Stomach (tissue), 9 donors: ENCODE results near the gene CCDC88B. TPM values are rescaled to one million over a fixed set of nuclear protein-coding genes. Genes with fewer than 3 reads are reported as not detected.
A peak's percentile ranks its signal among the peaks of the same experiment; 100 is the strongest.

ENCODE experiments used
- DNase-seq, 2 donors: peaks; one replicate each; pipeline versions ENCODE4 v3.0.0 to v3.0.0-alpha.2; 2013 to 2019
- H3K27ac ChIP-seq, 5 donors: fragments of 200-600 bp in 4 of 5; sonication (generic) in 4 of 5; one replicate each; pipeline ENCODE4 v1.5.1; 2013 to 2019; ENCODE audit warnings: mild to moderate bottlenecking in 1 of 5, moderate library complexity in 1 of 5
- H3K27me3 ChIP-seq, 3 donors: fragments of 200-600 bp; sonication (generic); one replicate each; pipeline ENCODE4 v1.5.1; 2017 to 2019; ENCODE audit warnings: mixed run types in 1 of 3
- H3K36me3 ChIP-seq, 4 donors: fragments of 200-600 bp; sonication (generic); 1 replicate in 3 of 4; 2 replicates in 1 of 4; pipeline ENCODE4 v1.5.1; 2016 to 2019
- H3K4me1 ChIP-seq, 4 donors: fragments of 200-600 bp; sonication (generic); one replicate each; pipeline ENCODE4 v1.5.1; 2016 to 2019
- H3K4me3 ChIP-seq, 4 donors: fragments of 200-600 bp; sonication (generic) in 3 of 4; one replicate each; pipeline ENCODE4 v1.5.1; 2016 to 2019; ENCODE audit warnings: mild to moderate bottlenecking in 1 of 4
- H3K9me3 ChIP-seq, 4 donors: fragments of 200-600 bp; sonication (generic); one replicate each; pipeline ENCODE4 v1.5.1; 2016 to 2019
- CTCF ChIP-seq, 7 experiments: fragments of 450-650 bp in 4 of 7; fragments of 200-600 bp in 3 of 7; sonication (generic) in 3 of 7; IDR thresholded peaks; one replicate each; pipeline ENCODE4 v1.5.1; 2016 to 2019; ENCODE audit warnings: antibody characterized with exemption in 7 of 7, control low read depth in 2 of 7, mild to moderate bottlenecking in 1 of 7
- EP300 ChIP-seq: sonication (generic); formaldehyde crosslinking; IDR thresholded peaks from one replicate; pipeline ENCODE4 v1.6.1; 2017; ENCODE audit warnings: antibody characterized with exemption
- POLR2A ChIP-seq, 4 donors: fragments of 450-650 bp; IDR thresholded peaks; one replicate each; pipeline ENCODE4 v1.6.1; 2016; ENCODE audit warnings: antibody characterized with exemption in 4 of 4, control low read depth in 2 of 4, mild to moderate bottlenecking in 1 of 4, moderate library complexity in 1 of 4
- POLR2AphosphoS5 ChIP-seq, 3 donors: sonication (generic); formaldehyde crosslinking; IDR thresholded peaks; one replicate each; pipeline ENCODE4 v1.6.1; 2016; ENCODE audit warnings: antibody characterized with exemption in 3 of 3
- WGBS, 5 donors: extraction: QIAGEN DNeasy Blood & Tissue Kit in 3 of 5; methylation state at CpG; one replicate each; pipeline versions ENCODE4 v1.1.5 to v1.1.7; 2013 to 2018; 5-methylcytosine and 5-hydroxymethylcytosine counted together
- intact Hi-C: fragments of 100-400 bp; cut with DNase I; formaldehyde crosslinking; loops from one replicate; pipeline ENCODE4 v1.15.1; 2023; ENCODE audit warnings: low total_unique reads
- polyA plus RNA-seq, 3 donors: library from polyadenylated mRNA; stranded (reverse); fragments of 200-250 nt; gene quantifications; one replicate each; pipeline ENCODE4 v1.2.3, GENCODE V29; 2013
- total RNA-seq, 5 donors: library from RNA; depleted of rRNA; stranded (reverse); fragments of >200 nt; gene quantifications; one replicate each; pipeline versions ENCODE4 v1.1.0 to v1.2.3, GENCODE V29; 2014 to 2016
- donor health status: healthy with polysubstance abuse.
- donor health status: Bipolar disorder and iron deficiency.
- donor health status: healthy.

Gene CCDC88B
- total and polyA plus RNA-seq, 8 donors: 1.8 to 137 (median 37.0) TPM

DNA sequence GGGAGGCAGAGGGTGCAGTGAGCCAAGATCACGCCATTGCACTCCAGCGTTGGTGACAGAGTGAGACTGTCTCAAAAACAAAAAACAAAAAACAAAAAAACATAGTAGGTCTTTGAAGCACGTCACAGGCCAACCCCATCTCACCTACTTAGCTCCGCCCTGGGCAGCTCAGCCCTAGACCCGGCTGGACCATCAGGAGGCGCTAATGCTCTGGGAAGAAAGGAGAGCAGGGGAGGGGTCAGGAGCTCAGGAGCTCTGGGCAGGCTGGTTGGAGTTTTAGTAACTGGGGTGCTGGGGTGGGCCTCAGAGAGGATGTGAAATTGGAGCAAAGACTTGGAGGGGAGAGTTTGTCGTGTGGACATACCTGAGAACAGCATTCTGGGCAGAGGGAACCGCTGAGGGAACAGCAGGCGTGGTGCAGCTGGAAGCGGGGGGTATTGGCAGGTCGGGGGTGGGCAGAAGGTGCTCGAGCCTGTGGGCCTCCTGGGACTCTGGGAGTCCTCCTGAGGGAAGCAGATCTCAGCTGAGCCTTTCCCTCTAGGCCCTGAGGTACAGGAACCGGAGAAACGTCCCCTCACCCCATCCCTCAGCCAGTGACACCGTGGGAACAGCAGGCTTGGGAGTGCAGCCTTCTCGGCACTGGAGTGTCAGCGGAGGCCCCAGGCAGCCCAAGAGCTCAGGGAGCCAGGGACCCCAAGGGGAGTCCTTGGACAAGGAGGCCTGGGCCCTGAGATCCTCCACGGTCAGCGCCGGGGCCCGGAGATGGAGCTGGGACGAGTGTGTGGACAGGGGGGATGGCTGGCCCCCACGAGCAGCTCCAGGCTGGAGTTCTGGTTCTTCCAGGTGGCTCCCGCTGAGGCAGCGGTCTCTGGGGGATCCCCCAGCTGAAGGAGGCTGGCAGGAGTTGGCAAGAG lies 16.8 kb downstream of the CCDC88B start:
- intact Hi-C loops: no loop called here
- TF ChIP-seq POLR2AphosphoS5 (IDR thresholded peaks at IDR 0.05) (no peak), CTCF (IDR thresholded peaks at IDR 0.05) (no peak), EP300 (no peak), POLR2A (IDR thresholded peaks at IDR 0.05) (no peak)
- Histone ChIP-seq H3K27me3 (no peaks in the 10 kb centered on the region), H3K4me3 (no peak overlapping the region), H3K9me3 (no peaks in the 10 kb centered on the region), H3K27ac (peak overlapping the region; percentile 44 to 94 (median 91)), H3K36me3 (peaks cover 13 to 20% (median 14%) of the 10 kb centered on the region in 4 donors), H3K4me1 (peaks cover 40 to 70% (median 51%) of the 10 kb centered on the region in 4 donors)
- 75 to 88% (median 84%) methylated on average over 18 to 25 of the region's 25 CpGs for WGBS, 5 donors
- DNase-seq: peak; percentile 57 to 74

DNA sequence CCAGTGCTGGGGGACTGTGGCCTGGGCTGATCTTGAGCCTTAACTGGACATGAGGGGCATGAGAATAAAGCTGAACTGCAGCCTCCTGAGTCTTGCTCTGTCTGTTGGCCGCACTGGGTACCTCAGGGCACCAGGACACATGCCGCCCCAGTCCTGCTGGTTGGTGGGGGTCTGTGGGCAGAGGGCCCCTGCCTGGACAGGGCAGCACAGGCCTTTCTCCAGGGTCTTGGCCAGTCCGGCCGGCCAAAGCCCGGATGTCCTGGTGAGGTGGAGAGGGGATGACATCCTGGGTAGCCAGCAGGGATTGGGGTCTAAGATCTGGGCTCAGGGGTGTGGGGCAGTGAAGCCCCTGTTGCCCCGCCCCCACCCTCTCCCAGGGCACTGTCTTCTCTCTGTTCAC lies 17.4 kb downstream of the CCDC88B start:
- WGBS, 5 donors: 69 to 89% (median 84%) methylated on average over 3 to 6 of the region's 6 CpGs
- Histone ChIP-seq H3K36me3 (peaks cover 20 to 24% (median 21%) of the 10 kb centered on the region in 4 donors), H3K27ac (peak overlapping the region; percentile 44 to 94 (median 91)), H3K27me3 (no peaks in the 10 kb centered on the region), H3K4me3 (no peak overlapping the region), H3K9me3 (no peaks in the 10 kb centered on the region), H3K4me1 (peaks cover 40 to 70% (median 51%) of the 10 kb centered on the region in 4 donors)
- TF ChIP-seq EP300 (no peak), POLR2A (IDR thresholded peaks at IDR 0.05) (no peak), CTCF (IDR thresholded peaks at IDR 0.05) (no peak)
- intact Hi-C loops: no loop called here
- DNase-seq: no peak

DNA sequence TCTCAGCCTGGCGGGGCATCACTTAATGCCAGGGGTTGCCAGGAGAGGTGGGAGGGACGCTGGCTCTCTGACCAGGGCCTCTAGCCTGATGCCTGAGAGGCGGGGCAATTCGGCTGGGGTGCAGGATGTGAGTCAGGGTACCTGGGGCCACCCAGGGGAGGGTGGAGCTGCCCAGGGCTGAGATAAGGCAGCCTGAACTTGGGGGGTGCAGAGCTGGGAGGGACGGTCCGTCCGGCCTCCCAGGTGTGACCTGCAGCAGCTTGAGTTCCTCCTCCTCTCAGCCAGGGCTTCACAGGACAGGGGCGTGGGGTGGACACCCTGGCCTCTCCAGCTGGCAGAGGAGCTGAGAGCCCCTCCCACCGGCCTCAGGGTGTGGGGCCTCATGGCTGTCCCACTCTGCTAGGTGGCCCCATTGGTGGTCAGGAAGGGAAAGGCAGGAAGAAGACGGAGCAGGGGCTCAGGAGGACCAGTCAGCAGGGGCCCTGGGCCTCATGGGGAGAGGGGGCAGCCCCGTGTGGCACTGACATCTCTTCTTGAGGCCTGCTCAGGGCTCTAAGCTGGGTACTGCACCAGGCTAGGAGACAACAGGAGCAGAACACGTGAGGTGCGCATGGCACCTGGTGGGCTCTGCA lies 18.0 kb downstream of the CCDC88B start:
- intact Hi-C loops: no loop called here
- WGBS, 5 donors: 33 to 66% (median 45%) methylated on average over 8 to 13 of the region's 13 CpGs
- Histone ChIP-seq H3K4me3 (peak overlapping the region; percentile 77 to 95 (median 88)), H3K27ac (peak overlapping the region; percentile 87 to 94 (median 91)), H3K9me3 (no peaks in the 10 kb centered on the region), H3K4me1 (peaks cover 40 to 70% (median 51%) of the 10 kb centered on the region in 4 donors), H3K36me3 (peaks cover 25 to 29% (median 27%) of the 10 kb centered on the region in 4 donors), H3K27me3 (no peaks in the 10 kb centered on the region)
- peak; percentile 69 to 87 for DNase-seq
- no peak for TF ChIP-seq EP300
- TF ChIP-seq POLR2AphosphoS5 (IDR thresholded peaks at IDR 0.05): peak in 2 of 3 donors; percentile 49 to 50
- TF ChIP-seq CTCF (IDR thresholded peaks at IDR 0.05): no peak

GRCh38 chr11:64358536-64358906 lies 18.5 kb downstream of the CCDC88B start:
- Histone ChIP-seq H3K27me3 (no peaks in the 10 kb centered on the region), H3K4me3 (peak overlapping the region; percentile 77 to 95 (median 88)), H3K4me1 (peaks cover 40 to 70% (median 51%) of the 10 kb centered on the region in 4 donors), H3K27ac (peak overlapping the region; percentile 87 to 94 (median 91)), H3K36me3 (peaks cover 27 to 34% (median 32%) of the 10 kb centered on the region in 4 donors), H3K9me3 (no peaks in the 10 kb centered on the region)
- intact Hi-C loops: no loop called here
- WGBS, 5 donors: 13 to 46% (median 23%) methylated on average over 4 to 7 of the region's 7 CpGs
- TF ChIP-seq POLR2A (IDR thresholded peaks at IDR 0.05) (no peak), CTCF (IDR thresholded peaks at IDR 0.05) (no peak), POLR2AphosphoS5 (IDR thresholded peaks at IDR 0.05) (no peak), EP300 (no peak)
- no peak for DNase-seq
